Measurements from ENCODE around the gene PTPRK. TPM values are rescaled to one million over a fixed set of nuclear protein-coding genes. Genes with fewer than 3 reads are reported as not detected.

The PTPRK gene
- total RNA-seq, 2 experiments from 2014 or later = 1.8 to 2.2 TPM

DNA sequence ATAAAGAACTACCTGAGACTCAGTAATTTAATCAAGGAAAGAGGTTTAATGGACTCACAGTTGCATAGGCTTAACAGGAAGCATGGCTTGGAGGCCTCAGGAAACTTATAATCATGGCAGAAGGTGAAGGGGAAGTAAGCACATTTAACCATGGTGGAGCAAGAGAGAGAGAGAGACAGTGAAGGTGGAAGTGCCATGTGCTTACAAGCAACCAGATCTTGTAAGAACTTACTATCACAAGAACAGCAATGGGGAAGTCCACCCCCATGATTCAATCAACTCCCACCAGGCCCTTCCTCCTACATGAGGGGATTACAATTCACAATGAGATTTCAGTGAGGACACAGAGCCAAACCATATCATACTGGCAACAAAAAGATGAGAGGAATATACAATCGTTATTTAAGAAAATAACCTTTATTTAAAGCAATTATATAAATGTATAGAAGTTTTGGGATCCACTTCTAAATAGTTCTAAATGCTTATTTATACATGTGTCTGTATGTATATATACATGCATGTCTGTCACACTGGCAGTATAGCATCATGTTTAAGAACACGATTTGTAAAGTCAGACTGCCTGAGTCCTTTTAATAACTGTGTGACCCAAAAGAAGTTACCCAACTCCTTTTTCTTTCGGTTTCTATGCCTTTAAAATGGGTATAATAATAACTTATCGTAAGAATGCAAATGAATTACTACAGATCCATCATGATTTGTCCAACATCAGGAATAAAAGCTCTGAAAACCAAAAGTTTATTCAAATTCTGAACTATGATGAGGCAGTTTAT is 363.9 kb downstream of the PTPRK start:
- intact Hi-C loops (cut with micrococcal nuclease) = no loop called here
- DNase-seq = no peak
- no peak overlapping the region for H3K4me3 Mint-ChIP-seq
- ChIA-PET POLR2A (no interaction called here), CTCF (no interaction called here)
- H3K36me3 Mint-ChIP-seq = no peaks in the 10 kb centered on the region
- H3K4me1 Mint-ChIP-seq (ENCODE audit: low read depth) = no peaks in the 10 kb centered on the region
- H3K27ac Mint-ChIP-seq = no peak overlapping the region
- H3K27me3 Mint-ChIP-seq = no peaks in the 10 kb centered on the region
- no peaks in the 10 kb centered on the region for H3K9me3 Mint-ChIP-seq

DNA sequence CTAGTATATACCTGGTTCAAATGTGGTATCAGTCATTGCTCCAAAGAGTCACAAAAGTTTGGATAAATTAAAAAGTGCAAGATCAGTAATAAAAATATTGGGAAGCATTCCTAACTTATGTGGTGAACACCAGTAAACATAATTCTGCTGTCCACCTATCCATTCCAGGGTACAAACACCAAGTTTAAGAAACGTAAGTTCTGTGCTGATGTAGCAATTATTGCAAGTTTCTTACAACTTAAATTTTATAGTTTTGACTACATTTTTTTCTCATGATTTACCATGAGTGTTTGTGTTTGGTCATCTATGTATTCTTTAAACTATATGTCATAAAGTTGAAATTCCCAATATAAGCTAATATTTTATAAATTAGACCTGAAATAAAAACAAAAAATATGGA is 364.6 kb downstream of the PTPRK start:
- no peaks in the 10 kb centered on the region for H3K27me3 Mint-ChIP-seq
- ChIA-PET POLR2A (no interaction called here), CTCF (no interaction called here)
- no peaks in the 10 kb centered on the region for H3K4me1 Mint-ChIP-seq (ENCODE audit: low read depth)
- no peak overlapping the region for H3K4me3 Mint-ChIP-seq
- no peak for DNase-seq
- H3K36me3 Mint-ChIP-seq = no peaks in the 10 kb centered on the region
- intact Hi-C loops (cut with micrococcal nuclease) = no loop called here
- no peak overlapping the region for H3K27ac Mint-ChIP-seq
- H3K9me3 Mint-ChIP-seq = no peaks in the 10 kb centered on the region

GRCh38 chr6:128152551-128152950 is 367.8 kb downstream of the PTPRK start:
- CTCF ChIA-PET = no interaction called here
- Mint-ChIP-seq H3K9me3 (no peaks in the 10 kb centered on the region), H3K27me3 (no peaks in the 10 kb centered on the region), H3K27ac (no peak overlapping the region), H3K4me1 (ENCODE audit: low read depth) (no peaks in the 10 kb centered on the region), H3K36me3 (no peaks in the 10 kb centered on the region), H3K4me3 (no peak overlapping the region)
- DNase-seq = no peak
- POLR2A ChIA-PET = no interaction called here
- intact Hi-C loops (cut with micrococcal nuclease) = no loop called here

- ChIA-PET CTCF (no interaction called here), POLR2A (no interaction called here)
- Mint-ChIP-seq H3K4me1 (ENCODE audit: low read depth) (no peaks in the 10 kb centered on the region), H3K27ac (no peak overlapping the region), H3K36me3 (no peaks in the 10 kb centered on the region), H3K27me3 (no peaks in the 10 kb centered on the region), H3K9me3 (no peaks in the 10 kb centered on the region), H3K4me3 (no peak overlapping the region)
- no peak for DNase-seq
- intact Hi-C loops (cut with micrococcal nuclease) = no loop called here
Observed at GRCh38 chr6:128150376-128150775, 370.0 kb downstream of the PTPRK start.

GRCh38 chr6:128149796-128150195 is 370.6 kb downstream of the PTPRK start:
- CTCF ChIA-PET = no interaction called here
- Mint-ChIP-seq H3K4me1 (ENCODE audit: low read depth) (peaks cover 2% of the 10 kb centered on the region), H3K27me3 (no peaks in the 10 kb centered on the region), H3K4me3 (no peak overlapping the region), H3K27ac (no peak overlapping the region), H3K9me3 (no peaks in the 10 kb centered on the region), H3K36me3 (no peaks in the 10 kb centered on the region)
- DNase-seq = no peak
- POLR2A ChIA-PET = no interaction called here
- intact Hi-C loops (cut with micrococcal nuclease) = no loop called here

GRCh38 chr6:128144320-128144719 is 376.1 kb downstream of the PTPRK start:
- Mint-ChIP-seq H3K4me3 (no peak overlapping the region), H3K36me3 (no peaks in the 10 kb centered on the region), H3K27ac (no peak overlapping the region), H3K9me3 (no peaks in the 10 kb centered on the region), H3K4me1 (ENCODE audit: low read depth) (peaks cover 5% of the 10 kb centered on the region), H3K27me3 (no peaks in the 10 kb centered on the region)
- POLR2A ChIA-PET = no interaction called here
- no peak for DNase-seq
- CTCF ChIA-PET = no interaction called here
- intact Hi-C loops (cut with micrococcal nuclease) = no loop called here

DNA sequence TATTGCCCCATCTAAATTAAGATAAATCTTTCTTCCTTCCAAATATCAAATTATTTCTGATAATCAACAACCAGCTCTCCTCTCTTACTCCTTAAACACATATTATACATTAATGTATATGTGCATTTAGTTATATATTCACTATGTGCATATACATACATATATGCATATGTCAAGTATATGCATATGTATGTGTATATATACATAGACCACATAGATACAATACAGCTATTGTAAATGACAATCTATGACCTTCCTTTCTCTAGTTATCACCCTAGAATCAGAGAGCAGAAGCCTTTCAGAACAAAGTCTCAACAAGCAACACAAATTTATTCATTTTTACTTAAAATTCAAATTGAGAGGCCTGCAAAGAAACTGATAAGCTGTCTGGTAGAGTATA is 378.5 kb downstream of the PTPRK start:
- H3K27ac Mint-ChIP-seq = no peak overlapping the region
- intact Hi-C loops (cut with micrococcal nuclease) = no loop called here
- ChIA-PET POLR2A (no interaction called here), CTCF (interaction anchor here (1.1 kb wide), 1 partner anchor 626 kb away, joined by 3 read pairs; no protein-coding TSS in a partner anchor)
- DNase-seq = no peak
- peaks cover 5% of the 10 kb centered on the region for H3K4me1 Mint-ChIP-seq (ENCODE audit: low read depth)
- no peaks in the 10 kb centered on the region for H3K27me3 Mint-ChIP-seq
- H3K4me3 Mint-ChIP-seq = no peak overlapping the region
- no peaks in the 10 kb centered on the region for H3K36me3 Mint-ChIP-seq
- no peaks in the 10 kb centered on the region for H3K9me3 Mint-ChIP-seq

DNA sequence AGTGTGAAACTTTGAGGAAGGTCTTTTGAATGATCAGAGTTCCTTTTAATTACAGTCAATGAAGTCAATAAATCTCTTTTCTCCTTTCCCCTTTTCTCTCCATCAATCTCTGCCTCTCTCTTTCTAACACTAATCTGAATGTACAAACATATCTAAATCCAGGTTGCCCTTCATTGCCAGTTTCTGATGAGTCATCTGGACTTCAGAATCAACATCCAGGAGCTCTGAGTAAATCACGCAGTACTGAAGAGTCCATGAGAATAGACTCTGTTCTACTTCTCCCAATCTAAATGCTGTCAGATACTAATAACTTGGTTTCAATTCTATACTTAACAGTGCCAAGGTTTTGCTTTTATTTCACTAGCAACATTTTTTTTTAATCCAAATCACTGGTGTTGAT is 380.9 kb downstream of the PTPRK start:
- ChIA-PET POLR2A (no interaction called here), CTCF (interaction anchor here (1.0 kb wide), 1 partner anchor 284 kb away, joined by 3 read pairs; no protein-coding TSS in a partner anchor)
- Mint-ChIP-seq H3K27me3 (no peaks in the 10 kb centered on the region), H3K9me3 (no peaks in the 10 kb centered on the region), H3K36me3 (no peaks in the 10 kb centered on the region), H3K27ac (no peak overlapping the region), H3K4me3 (no peak overlapping the region), H3K4me1 (ENCODE audit: low read depth) (peaks cover 2% of the 10 kb centered on the region)
- intact Hi-C loops (cut with micrococcal nuclease) = no loop called here
- no peak for DNase-seq

- H3K27ac Mint-ChIP-seq = no peak overlapping the region
- CTCF ChIA-PET = interaction anchor here (1.3 kb wide), 1 partner anchor 19 kb away, joined by 4 read pairs; no protein-coding TSS in a partner anchor
- POLR2A ChIA-PET = no interaction called here
- H3K4me1 Mint-ChIP-seq (ENCODE audit: low read depth) = no peaks in the 10 kb centered on the region
- H3K27me3 Mint-ChIP-seq = no peaks in the 10 kb centered on the region
- no peak for DNase-seq
- no peaks in the 10 kb centered on the region for H3K36me3 Mint-ChIP-seq
- H3K9me3 Mint-ChIP-seq = no peaks in the 10 kb centered on the region
- intact Hi-C loops (cut with micrococcal nuclease) = no loop called here
- H3K4me3 Mint-ChIP-seq = no peak overlapping the region
Observed at GRCh38 chr6:128138694-128139093, 381.7 kb downstream of the PTPRK start.

- H3K27me3 Mint-ChIP-seq = no peaks in the 10 kb centered on the region
- no peak overlapping the region for H3K4me3 Mint-ChIP-seq
- no peak overlapping the region for H3K27ac Mint-ChIP-seq
- H3K9me3 Mint-ChIP-seq = no peaks in the 10 kb centered on the region
- no peak for DNase-seq
- ChIA-PET POLR2A (no interaction called here), CTCF (no interaction called here)
- no peaks in the 10 kb centered on the region for H3K4me1 Mint-ChIP-seq (ENCODE audit: low read depth)
- no peaks in the 10 kb centered on the region for H3K36me3 Mint-ChIP-seq
- intact Hi-C loops (cut with micrococcal nuclease) = no loop called here
Observed at GRCh38 chr6:128135325-128135724, 385.1 kb downstream of the PTPRK start.

GRCh38 chr6:128131566-128131965 is 388.8 kb downstream of the PTPRK start:
- DNase-seq = no peak
- H3K27me3 Mint-ChIP-seq = no peaks in the 10 kb centered on the region
- H3K36me3 Mint-ChIP-seq = no peaks in the 10 kb centered on the region
- POLR2A ChIA-PET = no interaction called here
- no peaks in the 10 kb centered on the region for H3K4me1 Mint-ChIP-seq (ENCODE audit: low read depth)
- CTCF ChIA-PET = no interaction called here
- no peaks in the 10 kb centered on the region for H3K9me3 Mint-ChIP-seq
- intact Hi-C loops (cut with micrococcal nuclease) = no loop called here
- H3K4me3 Mint-ChIP-seq = no peak overlapping the region
- no peak overlapping the region for H3K27ac Mint-ChIP-seq

DNA sequence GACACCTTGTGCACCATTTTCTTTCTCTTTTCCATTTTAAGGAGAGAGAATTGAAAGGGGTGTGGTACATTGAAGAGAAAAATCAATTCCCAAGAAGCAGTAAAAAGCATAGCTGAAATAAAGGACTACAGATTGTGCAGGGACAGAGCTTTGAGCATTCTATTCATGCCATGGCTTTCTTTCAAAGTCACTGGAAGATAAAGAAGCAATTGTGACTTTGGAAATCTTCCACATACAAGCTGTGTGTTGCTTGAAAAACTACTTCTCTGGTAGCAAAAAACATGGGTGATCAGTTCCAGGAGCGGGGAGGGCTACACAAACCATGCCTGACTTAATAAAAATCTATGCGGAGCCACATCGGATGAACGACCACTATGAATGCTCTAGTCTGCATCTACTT is 389.4 kb downstream of the PTPRK start:
- Mint-ChIP-seq H3K9me3 (no peaks in the 10 kb centered on the region), H3K4me3 (no peak overlapping the region), H3K36me3 (no peaks in the 10 kb centered on the region), H3K27ac (no peak overlapping the region), H3K27me3 (no peaks in the 10 kb centered on the region), H3K4me1 (ENCODE audit: low read depth) (no peaks in the 10 kb centered on the region)
- DNase-seq = no peak
- intact Hi-C loops (cut with micrococcal nuclease) = no loop called here
- POLR2A ChIA-PET = no interaction called here
- CTCF ChIA-PET = no interaction called here

GRCh38 chr6:128129679-128130078 is 390.7 kb downstream of the PTPRK start:
- Mint-ChIP-seq H3K4me1 (ENCODE audit: low read depth) (no peaks in the 10 kb centered on the region), H3K4me3 (no peak overlapping the region), H3K27me3 (no peaks in the 10 kb centered on the region), H3K36me3 (no peaks in the 10 kb centered on the region), H3K27ac (no peak overlapping the region), H3K9me3 (no peaks in the 10 kb centered on the region)
- ChIA-PET CTCF (no interaction called here), POLR2A (no interaction called here)
- DNase-seq = no peak
- intact Hi-C loops (cut with micrococcal nuclease) = loop anchor here (10.0 kb wide), 1 partner anchor 275 kb away; no protein-coding TSS in a partner anchor

Measured in activated CD4-positive, alpha-beta memory T cell treated with anti-CD3 and anti-CD28 coated beads for 36 hours (primary cell).